HG02588 (cell line): Measurements from ENCODE around the gene TYSND1.
A peak's percentile ranks its signal among the peaks of the same experiment; 100 is the strongest.
"Not testable (repeated sequence)": the region's sequence is repeated elsewhere in the genome, so short reads cannot be mapped to it uniquely, and the experiment has no call there.

Experiments used
- ATAC-seq: cut with Tn5 transposase; IDR thresholded peaks from one replicate; pipeline ENCODE4 v1.9.1; 2021; ENCODE audit warnings: mild to moderate bottlenecking, moderate library complexity; ENCODE audit not compliant: unreplicated experiment

The TYSND1 gene

DNA sequence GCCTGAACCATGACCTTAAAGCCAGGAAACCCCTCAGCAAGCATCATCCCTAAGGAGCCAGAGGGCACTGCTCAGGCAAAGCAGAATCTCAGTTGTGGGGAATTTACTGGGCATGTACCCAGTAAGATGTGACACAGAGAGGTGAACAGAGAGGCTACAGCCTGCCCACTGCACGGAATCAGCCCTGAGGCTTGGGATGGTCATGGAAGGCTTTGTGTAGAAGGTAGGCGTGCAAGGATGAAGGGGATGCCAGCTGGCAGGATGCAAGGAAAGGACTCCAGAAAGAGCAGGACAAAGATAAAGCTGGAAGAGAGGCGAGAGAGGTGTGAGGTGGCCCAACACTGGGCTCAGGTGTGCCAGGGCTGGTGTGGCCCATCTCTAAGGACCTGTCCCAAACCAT is 11.5 kb downstream of the TYSND1 start:
- no peak for ATAC-seq

DNA sequence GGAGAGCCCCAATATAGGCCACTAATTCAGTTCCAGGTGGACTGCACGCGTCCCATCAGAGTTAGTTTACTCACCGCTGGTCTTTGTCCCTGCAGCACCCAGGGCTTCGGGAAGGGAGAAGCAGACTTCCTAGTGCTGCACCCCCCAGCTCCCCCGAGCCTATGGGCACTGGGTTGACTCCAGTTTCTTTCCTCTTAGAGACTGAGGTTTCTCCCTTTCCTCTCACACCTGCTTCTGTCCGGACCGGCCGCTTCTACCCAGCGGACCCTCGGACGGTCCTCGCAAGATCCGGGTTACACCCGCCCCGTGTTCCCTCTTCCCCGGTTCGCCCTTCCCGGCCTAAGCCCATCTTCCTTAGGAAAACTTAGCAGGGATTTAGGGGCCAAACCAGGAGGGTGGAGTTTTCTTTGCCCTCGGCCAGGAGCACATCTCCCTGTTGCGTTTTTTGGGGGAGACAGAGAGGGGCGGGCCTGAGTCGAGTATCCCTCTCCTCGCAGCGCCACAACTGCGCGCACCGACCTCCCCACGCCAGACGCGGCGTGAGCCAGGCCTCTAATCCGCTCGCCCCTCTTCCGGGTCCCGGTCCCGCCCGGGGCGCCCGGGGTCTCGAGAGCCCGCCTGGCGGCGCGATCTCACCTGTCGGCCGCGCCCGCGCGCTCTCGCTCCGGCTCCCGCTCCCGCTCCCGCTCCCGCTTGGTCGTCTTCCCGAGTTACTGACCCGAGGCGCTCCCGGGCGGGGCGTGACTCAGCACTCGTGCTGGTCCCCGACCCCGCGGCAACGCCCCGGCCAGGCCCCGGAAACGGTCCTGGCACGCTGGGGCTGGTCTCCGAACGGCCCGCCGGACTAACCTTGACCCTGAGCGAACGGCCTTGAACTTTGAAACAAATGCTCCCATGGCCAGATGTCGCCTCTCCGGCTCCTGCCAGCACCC is 14.1 kb downstream of the TYSND1 start, which contains the start of gene AIFM2:
AIFM2 (minus strand) TSS at position 728 of the 932 bp plus-strand sequence. CDS start 8,741 bp downstream, outside the sequence.
- ATAC-seq = peak; percentile 78

DNA sequence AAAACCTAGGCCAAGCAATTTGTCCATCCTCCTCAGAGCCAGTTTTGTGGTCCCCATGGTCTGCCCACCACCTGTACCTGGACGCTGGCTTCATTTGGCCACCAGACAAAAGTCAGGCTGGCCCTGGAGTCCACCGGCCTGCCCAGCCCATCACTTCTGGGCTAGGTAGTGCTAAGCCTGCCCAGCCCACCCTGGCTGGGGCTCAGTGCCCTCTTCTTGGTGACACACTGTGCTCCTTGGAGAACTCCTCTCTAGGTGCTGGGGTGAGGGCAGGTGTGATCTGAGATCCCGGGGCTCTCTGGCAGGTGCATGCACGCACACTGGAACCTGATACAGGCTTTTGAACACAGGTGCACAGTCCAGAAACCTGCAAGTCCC is 15.0 kb downstream of the TYSND1 start:
- no peak for ATAC-seq

DNA sequence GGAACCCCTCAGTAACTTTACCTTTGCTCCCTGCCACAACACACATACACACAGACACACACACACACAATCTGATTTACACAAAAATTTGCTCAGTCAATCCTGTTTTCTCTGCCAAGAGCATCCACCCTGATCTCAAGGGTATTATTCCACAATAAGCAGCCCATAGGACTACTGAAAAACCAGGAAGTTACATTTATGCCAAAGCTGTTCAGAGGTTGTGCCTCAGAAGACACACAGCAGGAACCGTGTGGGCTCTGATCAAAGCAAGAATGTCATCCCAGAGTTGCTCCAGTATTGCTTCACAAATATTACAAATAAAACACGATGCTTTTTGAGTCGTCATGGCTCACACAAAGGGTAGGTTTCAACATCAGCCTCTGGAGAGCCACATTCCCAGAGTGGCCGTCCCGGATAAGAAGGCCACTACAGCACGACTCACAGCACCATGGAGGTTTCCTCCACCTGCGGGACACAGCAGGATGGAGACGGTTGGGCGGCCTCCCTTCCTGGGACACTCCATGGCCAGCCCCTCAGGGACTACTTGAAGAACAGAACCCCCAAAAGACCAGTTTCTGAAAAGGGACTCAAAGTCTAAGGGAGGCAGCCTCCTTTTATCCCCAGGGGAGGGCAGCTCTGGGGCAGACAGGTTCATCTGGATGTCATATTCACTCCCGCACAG is 15.5 kb downstream of the TYSND1 start:
- ATAC-seq = no peak

DNA sequence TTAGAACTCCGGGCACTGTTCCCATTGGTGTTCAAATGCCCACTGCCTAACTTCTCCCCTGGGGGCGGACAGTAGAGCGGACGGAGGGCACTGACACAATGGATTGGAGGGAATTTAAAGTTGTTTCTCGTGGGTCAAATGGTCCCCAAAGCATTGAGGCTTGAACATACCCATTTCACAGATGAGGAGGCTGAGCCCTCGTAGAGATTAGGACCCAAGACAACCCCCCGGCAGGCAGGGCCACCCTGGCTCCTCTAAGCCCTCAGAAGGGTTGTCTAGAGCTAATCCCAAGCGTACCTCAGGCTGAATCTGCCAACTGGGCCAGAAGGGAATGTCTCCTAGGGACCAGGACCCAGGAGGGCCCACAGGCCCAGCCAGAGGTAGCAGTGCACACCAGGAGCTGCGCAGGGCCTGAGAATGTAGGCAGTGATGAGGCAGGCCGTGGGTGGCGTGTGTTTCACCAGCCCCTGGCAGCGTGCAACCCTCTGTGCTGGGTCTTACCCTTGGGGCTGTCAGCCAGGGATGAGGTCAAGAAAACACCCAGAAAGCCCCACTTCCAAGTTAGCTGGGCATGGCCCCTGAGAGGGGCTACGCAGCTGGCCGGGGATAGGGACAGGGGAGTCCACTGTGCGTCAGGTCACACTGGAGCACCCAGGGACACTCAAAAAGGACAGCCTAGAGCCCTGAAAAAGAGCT is 19.7 kb downstream of the TYSND1 start:
- ATAC-seq = no peak

DNA sequence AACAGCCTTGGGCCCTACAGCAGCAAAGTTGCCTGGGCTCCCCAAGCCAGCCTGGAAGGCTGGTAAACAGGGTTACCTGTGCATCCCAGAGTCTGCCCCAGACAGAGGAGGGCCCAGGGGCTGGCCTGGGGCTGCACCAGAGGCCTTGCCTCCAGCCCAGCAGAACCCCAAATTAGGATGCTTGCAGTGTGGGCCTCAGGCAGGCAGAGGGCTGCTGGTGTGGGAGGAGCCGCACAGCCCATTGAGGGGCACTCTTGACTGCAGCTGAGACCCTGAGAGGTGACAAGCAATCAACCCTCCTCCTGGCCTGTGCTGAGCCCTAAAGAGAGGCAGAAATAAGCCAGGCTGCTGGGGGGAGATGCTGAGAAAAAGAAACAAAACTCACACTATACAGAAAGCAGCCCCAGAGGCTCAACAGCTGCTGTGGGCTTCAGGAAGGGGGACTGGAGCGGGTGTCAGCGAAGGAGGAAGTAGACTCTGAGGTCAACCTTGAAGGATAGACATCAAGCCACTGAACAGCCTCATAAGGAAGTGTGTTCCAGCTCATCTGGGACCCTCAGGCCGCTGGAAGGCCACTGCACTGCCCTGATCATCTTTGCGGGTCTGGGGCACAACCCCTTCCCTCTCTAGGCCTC is 20.5 kb downstream of the TYSND1 start:
- ATAC-seq = no peak

DNA sequence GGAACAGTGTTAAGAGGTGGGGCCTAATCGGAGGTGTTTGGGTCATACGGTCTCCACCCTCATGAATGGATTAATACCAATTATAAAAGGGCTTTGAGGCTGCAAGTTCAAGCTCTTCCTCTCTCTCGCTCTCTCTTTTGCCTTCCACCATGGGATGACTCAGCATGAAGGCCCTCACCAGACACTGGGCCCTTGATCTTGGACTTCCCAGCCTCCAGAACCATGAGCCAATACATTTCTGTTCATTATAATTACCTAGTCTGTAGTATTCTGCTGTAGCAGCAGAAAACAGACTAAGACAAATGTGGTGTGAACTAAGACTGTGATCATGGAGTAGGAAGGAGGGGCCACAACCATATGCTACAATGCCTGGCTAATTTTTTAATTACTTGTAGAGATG is 21.6 kb downstream of the TYSND1 start:
- ATAC-seq = no peak

DNA sequence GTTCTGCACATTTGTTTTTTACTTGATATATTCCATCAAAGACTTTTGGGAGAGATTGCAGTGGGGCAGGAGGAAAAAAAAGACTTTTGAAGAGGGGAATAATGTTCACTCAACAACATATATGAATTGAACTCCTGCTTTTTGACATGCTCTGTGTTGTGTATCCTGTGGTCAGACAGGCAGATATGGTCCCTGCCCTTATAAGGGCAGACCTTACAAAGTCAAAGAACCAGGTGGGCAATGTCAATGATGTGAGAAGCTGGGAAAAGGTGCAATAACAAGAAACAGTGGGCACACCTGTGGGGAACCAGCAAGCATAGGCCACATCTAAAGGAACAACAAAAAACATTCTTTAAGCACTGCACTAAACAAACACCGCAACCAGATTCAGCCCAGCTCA is 22.1 kb downstream of the TYSND1 start:
- ATAC-seq = no peak

DNA sequence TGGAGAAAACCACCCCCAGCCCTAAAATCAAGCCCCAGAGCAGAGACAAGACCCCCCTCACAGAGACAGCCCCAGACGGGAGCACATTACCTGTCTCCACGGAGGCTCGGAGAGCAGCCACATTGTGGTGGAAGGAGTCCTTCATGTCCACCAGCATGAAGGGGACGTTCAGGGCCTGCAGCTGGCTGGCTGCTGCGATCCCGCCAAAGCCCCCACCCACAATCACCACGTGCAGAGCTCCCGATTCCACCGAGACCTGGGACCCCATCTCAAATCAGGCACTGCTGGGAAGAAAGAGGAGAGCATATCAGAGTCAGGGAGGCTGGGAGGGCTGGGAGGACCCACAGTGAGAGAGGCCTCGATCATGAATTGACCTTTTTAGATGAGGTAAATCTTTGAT is 22.7 kb downstream of the TYSND1 start:
- ATAC-seq = no peak

DNA sequence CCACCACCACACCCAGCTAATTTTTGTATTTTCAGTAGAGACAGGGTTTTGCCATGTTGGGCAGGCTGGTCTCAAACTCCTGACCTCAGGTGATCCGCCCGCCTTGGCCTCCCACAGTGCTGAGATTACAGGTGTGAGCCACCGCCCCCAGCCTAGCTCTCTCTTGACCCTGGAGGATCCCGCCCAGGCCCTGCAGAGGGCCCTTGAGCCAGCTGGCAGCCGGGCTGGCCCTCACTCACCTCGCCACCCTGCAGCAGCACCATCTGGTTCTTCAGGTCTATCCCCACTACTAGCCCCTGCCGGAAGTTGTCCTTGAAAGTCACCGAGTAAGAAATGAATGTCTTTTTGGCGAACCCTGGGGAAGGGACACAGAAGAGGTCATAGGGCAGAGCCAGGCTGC is 23.3 kb downstream of the TYSND1 start:
- not testable (repeated sequence) for ATAC-seq

DNA sequence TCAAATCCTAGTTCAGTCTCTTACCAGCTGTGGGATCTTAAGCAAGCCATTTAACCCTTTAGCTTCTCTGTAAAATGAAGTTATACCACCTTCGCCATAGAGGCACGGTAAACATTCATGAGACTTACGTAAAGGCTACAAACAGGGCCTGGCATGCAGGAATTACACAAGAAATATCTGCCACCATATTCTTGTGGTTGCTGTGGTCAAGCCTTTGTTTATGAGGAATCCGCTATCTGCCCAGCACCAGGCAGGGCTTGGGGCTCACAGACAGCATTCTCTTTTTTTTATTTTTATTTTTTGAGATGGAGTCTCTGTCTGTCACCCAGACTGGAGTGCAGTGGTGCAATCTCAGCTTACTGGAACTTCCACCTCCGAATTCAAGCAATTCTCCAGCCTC is 23.8 kb downstream of the TYSND1 start:
- ATAC-seq = no peak

DNA sequence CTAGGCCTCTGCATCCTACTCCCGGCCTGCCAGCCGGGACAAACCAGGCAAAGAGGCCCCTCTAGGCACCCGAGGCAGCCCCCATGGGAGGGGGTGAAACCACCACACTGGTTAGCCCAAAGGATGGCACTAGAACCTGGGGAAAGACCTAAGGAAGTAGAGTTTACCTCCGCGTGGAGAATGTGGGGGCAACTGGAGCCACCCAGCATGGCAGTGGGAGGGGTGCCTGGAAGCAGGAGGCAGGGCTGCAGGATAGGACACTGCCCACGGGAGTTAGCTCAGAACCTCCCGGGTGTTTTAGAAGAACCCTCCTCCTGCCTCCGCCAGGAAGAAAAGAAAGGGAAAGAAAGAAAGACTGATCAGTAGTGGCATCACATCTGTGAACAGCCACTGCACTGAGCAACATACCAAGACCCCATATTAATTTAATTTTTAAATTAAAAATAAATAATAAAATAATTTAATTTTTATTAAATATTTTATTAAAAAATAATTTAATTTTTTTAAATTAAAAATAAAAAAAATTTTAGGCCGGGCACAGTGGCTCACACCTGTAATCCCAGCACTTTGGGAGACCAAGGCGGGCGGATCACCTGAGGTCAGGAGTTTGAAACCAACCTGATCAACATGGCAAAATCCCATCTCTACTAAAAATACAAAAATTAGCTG is 25.1 kb downstream of the TYSND1 start:
- no peak for ATAC-seq

DNA sequence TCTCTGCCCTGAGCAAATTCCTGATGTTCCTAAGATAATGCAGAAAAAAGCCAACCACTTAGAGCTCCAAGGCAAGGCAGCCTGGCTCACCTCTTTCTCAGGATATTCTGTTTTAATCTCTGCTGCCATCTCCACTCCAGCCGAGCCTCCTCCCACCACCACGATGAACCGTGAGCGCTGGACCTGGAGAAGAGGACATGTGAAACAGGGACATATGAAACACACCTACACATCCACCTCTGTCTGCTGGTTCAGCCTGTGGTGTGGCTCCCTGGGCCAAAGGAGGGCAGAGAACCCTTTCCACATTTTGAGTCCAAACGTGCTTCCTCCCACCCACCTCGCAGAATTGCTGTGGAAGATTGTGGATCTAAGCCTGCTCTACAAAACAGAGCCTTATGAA is 26.1 kb downstream of the TYSND1 start:
- no peak for ATAC-seq

DNA sequence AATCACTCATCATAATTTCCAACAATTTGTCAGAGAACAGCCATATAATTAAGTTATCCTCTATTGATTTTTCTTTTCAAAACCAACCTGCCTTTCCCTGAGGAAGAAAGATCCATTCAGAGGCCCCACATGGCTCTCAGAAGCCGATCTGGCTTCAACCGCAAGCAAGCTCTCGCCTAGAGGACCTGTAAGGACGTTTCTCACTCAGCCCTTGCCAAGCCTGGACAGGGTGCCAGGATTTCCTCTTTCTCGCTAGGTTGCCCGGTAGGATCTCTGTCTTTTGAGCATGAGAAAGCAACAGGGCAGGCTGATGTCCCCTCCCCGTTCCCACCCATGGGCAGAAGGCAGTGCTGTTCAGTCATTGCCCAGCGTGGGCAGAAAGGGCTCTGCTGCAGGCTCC is 26.9 kb downstream of the TYSND1 start:
- ATAC-seq = no peak

DNA sequence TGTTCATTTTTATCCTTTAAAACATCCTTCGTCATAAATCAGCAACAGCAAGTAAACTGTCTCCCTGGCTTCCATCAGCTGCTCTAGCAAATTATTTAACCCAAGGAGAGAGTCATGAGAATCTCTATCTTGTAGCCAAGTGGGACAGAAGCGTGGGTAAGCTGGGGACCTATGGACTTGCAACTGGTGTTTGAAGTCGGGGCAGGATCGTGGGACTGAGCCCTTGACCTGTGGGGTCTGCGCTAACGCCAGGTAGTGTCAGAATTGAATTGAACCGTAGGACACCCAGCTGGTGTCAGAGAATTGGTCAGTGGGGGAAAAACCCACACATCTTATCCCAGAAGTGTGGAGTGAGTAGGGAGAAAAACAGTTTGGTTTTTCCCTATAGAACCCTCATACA is 27.3 kb downstream of the TYSND1 start:
- no peak for ATAC-seq

DNA sequence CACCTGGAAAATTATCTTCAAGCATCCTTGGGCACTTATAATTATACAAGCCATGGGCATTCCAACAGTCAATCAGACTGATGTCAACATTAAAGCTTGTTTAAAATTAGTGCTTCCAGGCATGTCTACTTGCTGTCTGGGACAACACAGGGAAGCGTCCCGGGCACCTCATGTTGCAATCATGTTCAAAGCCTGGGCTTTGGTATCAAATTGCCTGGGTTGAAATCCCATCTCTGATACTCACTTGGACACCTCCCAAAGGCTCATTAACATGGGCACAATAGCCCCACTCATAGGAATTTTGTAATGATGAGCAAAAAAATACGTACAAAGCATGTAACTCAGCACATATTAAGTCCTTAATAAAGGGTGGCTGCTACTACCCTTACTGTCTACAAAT is 28.3 kb downstream of the TYSND1 start:
- ATAC-seq = no peak

DNA sequence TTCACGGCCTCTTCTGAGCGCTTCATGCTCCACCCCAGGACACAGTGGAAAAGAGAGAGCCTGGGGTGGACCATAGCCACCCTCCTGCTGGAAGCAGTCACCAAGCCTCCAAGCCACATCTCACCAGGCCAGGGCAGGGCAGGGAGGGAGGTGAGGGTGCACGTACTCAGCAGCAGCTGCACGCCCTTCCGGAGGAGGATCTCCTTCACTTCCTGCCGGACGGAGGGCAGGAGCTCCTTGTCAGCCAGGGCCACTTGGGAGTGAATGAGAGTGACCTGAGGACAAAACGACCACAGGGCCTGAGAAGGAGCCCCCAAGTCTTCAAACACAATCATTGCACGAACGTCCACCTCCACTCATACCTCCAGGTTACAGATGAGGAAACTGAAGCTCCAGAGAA is 28.9 kb downstream of the TYSND1 start:
- no peak for ATAC-seq

DNA sequence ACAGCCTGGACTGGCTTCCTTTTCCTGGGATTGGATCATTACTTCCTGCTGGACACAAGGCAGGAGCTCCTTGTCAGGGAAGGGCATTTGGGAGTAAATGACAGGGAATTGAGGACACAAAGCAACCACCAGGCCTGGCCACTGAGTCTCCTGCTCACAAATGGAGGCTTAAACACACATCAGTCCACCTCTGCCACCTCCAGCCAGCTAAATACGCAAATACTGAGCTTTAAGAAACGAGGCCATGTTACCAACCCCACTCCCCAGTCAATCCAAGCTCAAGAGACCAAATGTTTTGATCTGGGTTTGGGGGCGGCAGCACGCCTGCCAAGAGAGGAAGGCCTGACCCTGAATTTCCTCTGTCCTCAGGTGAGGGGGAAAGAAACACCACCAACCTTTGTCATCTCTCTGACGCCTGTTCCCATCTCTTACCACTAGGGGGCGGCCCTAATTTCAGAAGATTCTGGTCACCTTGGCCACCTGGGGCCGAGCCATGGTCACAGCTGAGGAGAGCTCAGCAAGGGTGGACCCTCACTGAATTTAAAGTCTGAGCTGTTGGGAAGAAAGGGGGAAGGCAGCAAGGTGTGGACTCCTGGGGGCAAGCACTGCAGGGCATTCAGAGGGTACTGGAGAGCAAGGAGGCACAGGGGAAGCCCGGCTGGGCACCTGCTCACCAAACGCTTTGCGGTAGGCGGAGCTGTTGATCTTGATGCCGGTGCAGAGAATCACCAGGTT is 30.4 kb downstream of the TYSND1 start:
- ATAC-seq = no peak

DNA sequence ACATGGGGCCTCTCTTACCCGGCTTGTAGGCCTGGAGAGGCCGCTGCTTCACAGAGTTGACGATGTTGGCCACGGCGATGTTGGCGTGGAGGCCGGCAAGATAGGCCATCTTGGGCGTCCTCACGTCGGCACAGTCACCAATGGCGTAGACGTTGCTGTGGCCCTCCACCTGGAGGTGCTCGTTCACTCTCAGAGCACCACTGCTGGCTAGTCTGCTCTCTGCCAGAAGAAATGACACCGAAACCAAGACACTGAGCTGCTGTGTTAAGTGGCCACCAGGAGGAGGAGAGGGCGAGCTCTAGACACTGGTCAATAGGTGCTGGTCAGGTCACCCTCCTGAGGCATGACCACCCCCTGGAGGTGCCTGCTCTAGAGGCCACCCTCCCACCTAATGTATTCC is 31.6 kb downstream of the TYSND1 start:
- no peak for ATAC-seq

DNA sequence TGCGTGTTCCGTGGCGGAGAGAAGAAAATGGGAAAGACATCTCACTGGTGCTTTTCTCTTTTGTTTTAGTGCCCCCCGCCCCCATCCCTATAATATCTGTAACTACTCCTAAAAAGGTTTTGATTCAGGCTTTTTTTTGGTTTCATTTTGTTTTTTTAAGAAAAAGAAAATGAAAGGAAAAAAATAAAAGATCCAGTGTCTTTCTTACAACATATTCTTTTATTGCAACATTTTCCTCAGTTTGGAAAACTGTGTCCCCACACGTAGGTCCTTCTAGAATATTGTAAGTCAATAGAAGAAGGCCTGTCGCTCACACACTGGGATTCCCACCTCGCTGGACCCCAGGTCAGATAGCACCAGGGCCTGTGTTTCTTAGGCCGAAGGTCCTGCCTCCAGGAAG is 34.4 kb downstream of the TYSND1 start:
- ATAC-seq = no peak
